GM18507 (cell line): ENCODE measurements around the gene NDUFS5.
"Not testable (repeated sequence)": the region's sequence is repeated elsewhere in the genome, so short reads cannot be mapped to it uniquely, and the experiment has no call there.

Experiments used
- DNase-seq: peaks from one replicate; pipeline ENCODE4 v3.0.0; 2011; ENCODE audit warnings: low read depth; ENCODE audit not compliant: insufficient read length; ENCODE audit errors: extremely low spot score
- FAIRE-seq: peaks from 2 replicates; lab custom pipeline; 2011; peaks lifted over from hg19 to GRCh38; lab: Jason Lieb, UNC

NDUFS5 gene

GRCh38 chr1:39051956-39052355 lies 25.8 kb downstream of the NDUFS5 start:
- DNase-seq (no peak), FAIRE-seq (no peak)

- not testable (repeated sequence) for DNase-seq, FAIRE-seq
These were observed 29.1 kb downstream of the NDUFS5 start for GRCh38 chr1:39055213-39055710.

GRCh38 chr1:39061516-39061915 lies 35.4 kb downstream of the NDUFS5 start:
- FAIRE-seq, DNase-seq: not testable (repeated sequence)

GRCh38 chr1:39061951-39062350 lies 35.8 kb downstream of the NDUFS5 start:
- DNase-seq (no peak), FAIRE-seq (no peak)

- DNase-seq (no peak), FAIRE-seq (no peak)
These were observed 37.0 kb downstream of the NDUFS5 start for GRCh38 chr1:39063191-39063590.

GRCh38 chr1:39063775-39064174 lies 37.6 kb downstream of the NDUFS5 start:
- FAIRE-seq, result no peak
- no peak for DNase-seq

GRCh38 chr1:39065542-39065941 lies 39.4 kb downstream of the NDUFS5 start:
- DNase-seq (no peak), FAIRE-seq (no peak)

GRCh38 chr1:39068227-39068626 lies 42.1 kb downstream of the NDUFS5 start:
- not testable (repeated sequence) for DNase-seq, FAIRE-seq

GRCh38 chr1:39071557-39071956 lies 45.4 kb downstream of the NDUFS5 start:
- not testable (repeated sequence) for FAIRE-seq, DNase-seq

- no peak for FAIRE-seq
- no peak for DNase-seq
These were observed 50.1 kb downstream of the NDUFS5 start for GRCh38 chr1:39076127-39076798.

GRCh38 chr1:39076799-39077148 lies 50.6 kb downstream of the NDUFS5 start:
- DNase-seq (no peak), FAIRE-seq (no peak)

GRCh38 chr1:39080269-39080826 lies 54.2 kb downstream of the NDUFS5 start:
- FAIRE-seq (no peak), DNase-seq (no peak)

- no peak for FAIRE-seq
- no peak for DNase-seq
These were observed 54.7 kb downstream of the NDUFS5 start for GRCh38 chr1:39080831-39081270.

- no peak for FAIRE-seq
- no peak for DNase-seq
These were observed 55.3 kb downstream of the NDUFS5 start for GRCh38 chr1:39081271-39082009.

- no peak for FAIRE-seq
- DNase-seq, result no peak
These were observed 56.1 kb downstream of the NDUFS5 start for GRCh38 chr1:39082010-39082799.

- no peak for FAIRE-seq
These were observed 56.8 kb downstream of the NDUFS5 start for GRCh38 chr1:39082811-39083576.

GRCh38 chr1:39084191-39084590 lies 58.0 kb downstream of the NDUFS5 start:
- no peak for DNase-seq
- FAIRE-seq, result no peak

More at GRCh38 chr1:39082811-39083576, 56.8 kb downstream of the NDUFS5 start:
- no peak for DNase-seq
